SH-SY5Y (cell line): ENCODE results near the gene TBC1D3B.

ENCODE experiments used
- GATA2 ChIP-seq: IDR thresholded peaks from 2 replicates; pipeline ENCODE4 v1.6.1; 2011; ENCODE audit warnings: mild to moderate bottlenecking, low read depth, low read length
- GATA3 ChIP-seq: IDR thresholded peaks from 2 replicates; pipeline ENCODE4 v1.6.1; 2011; ENCODE audit warnings: low read depth, mild to moderate bottlenecking, low read length, moderate library complexity

GRCh38 chr17:36209575-36209974 is 33.1 kb upstream of the TBC1D3B start:
- TF ChIP-seq GATA2 (no peak), GATA3 (no peak)
